ENCODE data around the gene CASP14.

DNA sequence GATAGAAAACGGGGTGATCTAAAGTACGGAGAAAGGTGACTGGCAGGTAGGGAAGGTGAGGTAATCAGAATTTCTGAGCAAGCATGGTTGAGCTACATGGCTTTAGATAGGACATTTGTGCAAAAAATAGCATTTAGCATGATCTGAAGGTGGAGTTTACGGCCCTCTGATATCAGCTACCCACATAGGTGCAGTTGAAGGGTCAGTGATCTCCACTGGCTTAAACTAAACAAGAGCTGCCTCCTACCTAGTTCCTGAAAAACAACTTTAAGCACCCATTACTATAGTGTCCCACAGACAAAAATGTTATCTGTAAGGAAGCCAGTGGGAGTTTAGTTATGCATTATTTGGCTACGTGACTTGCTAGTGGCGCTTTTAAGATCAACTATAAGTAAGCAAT, 1.2 kb upstream of the CASP14 start:
- TF ChIP-seq CTCF (IDR thresholded peaks at IDR 0.05; ENCODE audit: insufficient read depth, low read length) = no peak
- TF ChIP-seq POLR2AphosphoS5 (IDR thresholded peaks at IDR 0.05; ENCODE audit: low read depth) = no peak

Measured in HL-60 (cell line).